Ovary (tissue), 9 donors: Measurements from ENCODE around the gene ZDHHC17. TPM values are rescaled to one million over a fixed set of nuclear protein-coding genes. Genes with fewer than 3 reads are reported as not detected.

Experiments
- DNase-seq, 5 donors: peaks; one replicate each; pipeline ENCODE4 v3.0.0-alpha.2; 2019 to 2020
- H3K27ac ChIP-seq, 2 donors: fragments of 200-600 bp; one replicate each; pipeline versions ENCODE4 v1.5.1 to v1.8.0; 2019 to 2022
- H3K27me3 ChIP-seq: fragments of 200-600 bp; one replicate; pipeline ENCODE4 v1.8.0; 2022
- H3K36me3 ChIP-seq: fragments of 200-600 bp; sonication (generic); one replicate; pipeline ENCODE4 v1.5.1; 2019
- H3K4me1 ChIP-seq: one replicate; pipeline ENCODE4 v1.8.1; 2013; ENCODE audit warnings: mild to moderate bottlenecking, moderate library complexity; ENCODE audit not compliant: insufficient read depth
- H3K4me3 ChIP-seq: fragments of 200-600 bp; sonication (generic); one replicate; pipeline ENCODE4 v1.5.1; 2017
- H3K9me3 ChIP-seq, 2 donors: fragments of 200-600 bp in 1 of 2; sonication (generic) in 1 of 2; one replicate each; pipeline versions ENCODE4 v1.5.1 to v1.8.1; 2013 to 2019; ENCODE audit warnings: mild to moderate bottlenecking in 1 of 2, moderate library complexity in 1 of 2
- EP300 ChIP-seq: sonication (generic); formaldehyde crosslinking; IDR thresholded peaks from one replicate; pipeline ENCODE4 v1.6.1; 2017; ENCODE audit warnings: antibody characterized with exemption
- POLR2A ChIP-seq: fragments of 450-650 bp; IDR thresholded peaks from one replicate; pipeline ENCODE4 v1.6.1; 2017; ENCODE audit warnings: antibody characterized with exemption, mild to moderate bottlenecking, moderate library complexity
- WGBS, 3 donors: extraction: QIAGEN DNeasy Blood & Tissue Kit in 1 of 3; methylation state at CpG; one replicate each; pipeline versions ENCODE4 v1.1.5 to v1.1.7; 2013 to 2017; 5-methylcytosine and 5-hydroxymethylcytosine counted together
- intact Hi-C, 4 donors: fragments of 100-400 bp; cut with DNase I; formaldehyde crosslinking; loops; one replicate each; pipeline versions ENCODE4 v1.11.0 to v1.15.1; 2022 to 2023
- polyA plus RNA-seq, 2 donors: library from polyadenylated mRNA; stranded (reverse); fragments of 200-250 nt in 1 of 2; fragments of 350-450 nt in 1 of 2; fragmentation: Illumina TruSeq in 1 of 2; extraction: RNeasy Lipid Tissue Mini Kit (QIAGEN cat#74804) in 1 of 2; gene quantifications; one replicate each; pipeline ENCODE4 v1.2.3, GENCODE V29; 2013 to 2014
- total RNA-seq, 7 donors: library from RNA; depleted of rRNA in 2 of 7; stranded (reverse); fragments of >200 nt in 2 of 7; fragmentation: NEBNext Ultra II Directional in 3 of 7; extraction: Animal tissue kit (Norgen Biotek cat#: 25700) in 3 of 7; gene quantifications; one replicate each; pipeline versions ENCODE4 v1.1.0 to v1.2.4, GENCODE V29; 2016 to 2023
- TF ChIP-seq, protein P1 (sequence below), 3 donors: fragments of 450-650 bp in 2 of 3; fragments of 200-600 bp in 1 of 3; IDR thresholded peaks; one replicate each; pipeline versions ENCODE4 v1.5.1 to v1.8.0; 2016 to 2022; ENCODE audit warnings: antibody characterized with exemption in 3 of 3, mild to moderate bottlenecking in 1 of 3
- donor health status: DM: no; HTN: no; CAD: no; lungs with moderate emphysema.
- donor health status: DM: no; HTN: no; CAD: no.
- donor health status: Bipolar disorder and iron deficiency.
- donor health status: DM: yes; HTN: yes; CAD: no.
- donor health status: DM: no; HTN: no; CAD: no.
- donor health status: DM: yes; HTN: yes; CAD: no.

Gene ZDHHC17
- total and polyA plus RNA-seq, 9 donors: 19.3 to 76.7 (median 37.6) TPM

DNA sequence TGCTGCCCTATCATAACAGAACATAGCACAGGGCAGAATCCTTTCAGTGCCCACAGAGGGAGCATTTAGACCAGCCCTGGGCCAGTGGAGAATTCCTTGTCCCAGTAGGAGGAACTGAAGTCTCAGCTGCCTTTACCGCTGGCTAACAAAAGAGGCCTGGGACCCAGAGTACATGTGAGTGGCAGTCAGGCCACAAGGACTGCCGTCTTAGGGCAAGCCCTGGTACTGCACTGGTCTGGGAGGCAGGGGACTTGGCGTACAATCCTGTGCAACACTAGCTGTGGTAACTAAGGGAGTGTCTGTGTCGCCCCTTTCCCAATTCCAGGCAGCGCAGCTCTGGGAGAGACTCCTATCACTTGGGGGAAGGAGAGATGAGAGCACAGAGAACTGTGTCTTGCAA, 131.9 kb downstream of the ZDHHC17 start:
- DNase-seq: no peak
- no peak overlapping the region for H3K4me3 ChIP-seq
- H3K4me1 ChIP-seq: no peaks in the 10 kb centered on the region
- TF ChIP-seq EP300: no peak
- no peak for TF ChIP-seq POLR2A
- TF ChIP-seq, protein P1, sequence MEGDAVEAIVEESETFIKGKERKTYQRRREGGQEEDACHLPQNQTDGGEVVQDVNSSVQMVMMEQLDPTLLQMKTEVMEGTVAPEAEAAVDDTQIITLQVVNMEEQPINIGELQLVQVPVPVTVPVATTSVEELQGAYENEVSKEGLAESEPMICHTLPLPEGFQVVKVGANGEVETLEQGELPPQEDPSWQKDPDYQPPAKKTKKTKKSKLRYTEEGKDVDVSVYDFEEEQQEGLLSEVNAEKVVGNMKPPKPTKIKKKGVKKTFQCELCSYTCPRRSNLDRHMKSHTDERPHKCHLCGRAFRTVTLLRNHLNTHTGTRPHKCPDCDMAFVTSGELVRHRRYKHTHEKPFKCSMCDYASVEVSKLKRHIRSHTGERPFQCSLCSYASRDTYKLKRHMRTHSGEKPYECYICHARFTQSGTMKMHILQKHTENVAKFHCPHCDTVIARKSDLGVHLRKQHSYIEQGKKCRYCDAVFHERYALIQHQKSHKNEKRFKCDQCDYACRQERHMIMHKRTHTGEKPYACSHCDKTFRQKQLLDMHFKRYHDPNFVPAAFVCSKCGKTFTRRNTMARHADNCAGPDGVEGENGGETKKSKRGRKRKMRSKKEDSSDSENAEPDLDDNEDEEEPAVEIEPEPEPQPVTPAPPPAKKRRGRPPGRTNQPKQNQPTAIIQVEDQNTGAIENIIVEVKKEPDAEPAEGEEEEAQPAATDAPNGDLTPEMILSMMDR (IDR thresholded peaks at IDR 0.05): no peak
- H3K9me3 ChIP-seq: no peaks in the 10 kb centered on the region
- no peaks in the 10 kb centered on the region for H3K27me3 ChIP-seq
- intact Hi-C loops: no loop called here
- H3K36me3 ChIP-seq: no peaks in the 10 kb centered on the region
- 93 to 96% (median 95%) methylated on average over 5 of the region's 5 CpGs for WGBS, 3 donors
- H3K27ac ChIP-seq: no peak overlapping the region

DNA sequence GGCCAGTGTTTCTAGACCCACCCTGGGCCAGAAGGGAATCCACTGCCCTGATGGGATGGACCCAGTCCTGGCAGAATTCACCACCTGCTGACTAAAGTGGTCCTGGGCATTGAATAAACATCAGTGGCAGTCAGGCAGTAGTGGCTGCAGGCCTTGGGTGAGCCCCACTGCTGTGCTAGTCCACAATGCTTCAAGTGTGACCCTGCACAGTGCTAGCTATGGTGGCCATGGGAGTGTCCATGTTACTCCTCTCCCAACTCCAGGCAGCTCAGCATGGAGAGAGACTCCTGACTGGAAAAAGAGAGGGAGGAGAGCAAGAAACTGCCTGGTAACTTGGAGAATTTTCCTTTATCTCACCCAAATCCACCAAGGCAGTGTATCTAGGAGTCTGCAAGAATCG, 132.4 kb downstream of the ZDHHC17 start:
- no peak overlapping the region for H3K4me3 ChIP-seq
- 91 to 100% (median 98%) methylated on average over 1 of the region's 1 CpG for WGBS, 3 donors
- H3K4me1 ChIP-seq: no peaks in the 10 kb centered on the region
- TF ChIP-seq EP300 (no peak), POLR2A (no peak)
- TF ChIP-seq, protein P1 (IDR thresholded peaks at IDR 0.05): no peak
- no peak for DNase-seq
- intact Hi-C loops: no loop called here
- no peak overlapping the region for H3K27ac ChIP-seq
- no peaks in the 10 kb centered on the region for H3K9me3 ChIP-seq
- no peaks in the 10 kb centered on the region for H3K27me3 ChIP-seq
- no peaks in the 10 kb centered on the region for H3K36me3 ChIP-seq

DNA sequence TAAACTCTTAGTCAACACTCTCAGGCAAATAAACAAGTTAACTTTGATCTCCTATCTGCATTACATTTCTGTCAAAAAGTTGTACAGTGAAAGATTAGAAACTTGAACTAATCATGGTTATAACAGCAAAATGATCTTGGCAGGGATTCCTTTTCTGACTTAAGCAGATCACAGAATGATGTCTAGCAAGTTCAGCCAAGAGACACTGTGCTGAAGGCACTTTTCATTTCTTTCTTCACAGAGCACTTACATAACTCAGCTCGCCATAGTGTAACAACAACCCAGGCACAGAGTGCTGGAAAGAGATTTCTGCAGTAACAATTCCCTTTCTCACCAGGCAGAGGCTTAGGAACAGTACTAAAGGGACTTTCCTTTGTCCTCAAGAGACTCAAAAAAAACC, 134.5 kb downstream of the ZDHHC17 start:
- H3K27me3 ChIP-seq: no peaks in the 10 kb centered on the region
- no peak for DNase-seq
- TF ChIP-seq POLR2A (no peak), EP300 (no peak)
- TF ChIP-seq, protein P1 (IDR thresholded peaks at IDR 0.05): no peak
- intact Hi-C loops: no loop called here
- no peaks in the 10 kb centered on the region for H3K36me3 ChIP-seq
- no peak overlapping the region for H3K4me3 ChIP-seq
- no peaks in the 10 kb centered on the region for H3K4me1 ChIP-seq
- WGBS, 3 donors: 68 to 73% (median 70%) methylated on average over 1 of the region's 1 CpG
- H3K27ac ChIP-seq: no peak overlapping the region
- no peaks in the 10 kb centered on the region for H3K9me3 ChIP-seq

DNA sequence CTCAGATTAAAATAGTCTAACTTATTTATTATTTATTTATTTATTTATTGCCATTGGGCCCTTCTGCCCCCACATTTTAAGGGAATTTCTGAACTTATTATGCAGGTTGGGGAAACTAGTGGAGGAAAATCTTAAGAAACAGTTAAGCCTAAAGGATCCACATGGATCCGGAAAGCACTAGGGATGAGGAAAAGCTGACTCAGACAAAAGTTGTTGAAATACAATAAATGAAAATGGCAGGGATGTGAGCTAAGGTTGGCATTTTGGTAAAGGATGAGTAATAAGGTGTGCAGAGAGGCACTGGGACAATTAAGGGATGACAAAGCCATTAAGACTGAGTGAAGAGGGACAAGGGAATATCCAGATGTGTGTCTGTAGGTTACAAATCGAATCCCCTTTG, 135.6 kb downstream of the ZDHHC17 start:
- no peak overlapping the region for H3K4me3 ChIP-seq
- intact Hi-C loops: no loop called here
- no peak for TF ChIP-seq POLR2A
- TF ChIP-seq EP300: no peak
- TF ChIP-seq, protein P1 (IDR thresholded peaks at IDR 0.05): no peak
- H3K27ac ChIP-seq: no peak overlapping the region
- H3K9me3 ChIP-seq: no peaks in the 10 kb centered on the region
- 93 to 97% (median 96%) methylated on average over 2 of the region's 2 CpGs for WGBS, 3 donors
- H3K4me1 ChIP-seq: no peaks in the 10 kb centered on the region
- H3K27me3 ChIP-seq: no peaks in the 10 kb centered on the region
- no peaks in the 10 kb centered on the region for H3K36me3 ChIP-seq
- DNase-seq: no peak
